SHP77 (cell line): ENCODE measurements around the gene PRND.
"Not testable (repeated sequence)": the region's sequence is repeated elsewhere in the genome, so short reads cannot be mapped to it uniquely, and the experiment has no call there.

Experiments
- DNase-seq, 2 experiments: peaks; one replicate each; lab custom pipeline; 2025; lab: John Stamatoyannopoulos, UW

The PRND gene

GRCh38 chr20:4737857-4738627 lies 16.3 kb downstream of the PRND start:
- no peak for DNase-seq

- peak; percentile 50 to 53 for DNase-seq
Observed at GRCh38 chr20:4740774-4741431, 19.2 kb downstream of the PRND start.

GRCh38 chr20:4748847-4749246 lies 27.1 kb downstream of the PRND start:
- DNase-seq: no peak

GRCh38 chr20:4749326-4749725 lies 27.6 kb downstream of the PRND start:
- no peak for DNase-seq

GRCh38 chr20:4750381-4750780 lies 28.7 kb downstream of the PRND start:
- DNase-seq: no peak

- DNase-seq: peak; percentile 30 to 55
Observed at GRCh38 chr20:4759100-4759884, 37.6 kb downstream of the PRND start.

GRCh38 chr20:4763261-4763660 lies 41.6 kb downstream of the PRND start:
- no peak for DNase-seq

- no peak for DNase-seq
Observed at GRCh38 chr20:4763723-4764510, 42.2 kb downstream of the PRND start.

- DNase-seq: no peak
Observed at GRCh38 chr20:4764805-4765204, 43.1 kb downstream of the PRND start.

- DNase-seq: no peak
Observed at GRCh38 chr20:4765681-4766080, 44.0 kb downstream of the PRND start.

- DNase-seq: no peak
Observed at GRCh38 chr20:4766631-4767030, 44.9 kb downstream of the PRND start.

- no peak for DNase-seq
Observed at GRCh38 chr20:4767084-4767483, 45.4 kb downstream of the PRND start.

- DNase-seq: no peak
Observed at GRCh38 chr20:4769328-4769727, 47.6 kb downstream of the PRND start.

GRCh38 chr20:4770026-4770425 lies 48.3 kb downstream of the PRND start:
- no peak for DNase-seq

- DNase-seq: no peak
Observed at GRCh38 chr20:4771004-4771403, 49.3 kb downstream of the PRND start.

GRCh38 chr20:4772132-4772531 lies 50.4 kb downstream of the PRND start:
- DNase-seq: no peak

- DNase-seq: not testable (repeated sequence)
Observed at GRCh38 chr20:4773014-4773413, 51.3 kb downstream of the PRND start.

GRCh38 chr20:4773736-4774135 lies 52.0 kb downstream of the PRND start:
- no peak for DNase-seq

GRCh38 chr20:4774207-4774606 lies 52.5 kb downstream of the PRND start:
- DNase-seq: no peak

- no peak for DNase-seq
Observed at GRCh38 chr20:4775322-4776078, 53.8 kb downstream of the PRND start.

GRCh38 chr20:4776079-4776630 lies 54.4 kb downstream of the PRND start:
- DNase-seq: no peak
